Measurements from ENCODE around the gene MYO1B. TPM values are rescaled to one million over a fixed set of nuclear protein-coding genes. Genes with fewer than 3 reads are reported as not detected.

MYO1B gene
- total RNA-seq, 1 experiment from 2014 or later, result 43.6 TPM

- TF ChIP-seq GABPB1 (CRISPR knock-in tag; IDR thresholded peaks at IDR 0.05) (no peak), FOXK1 (CRISPR knock-in tag; IDR thresholded peaks at IDR 0.05) (no peak), ZNF671 (CRISPR knock-in tag; IDR thresholded peaks at IDR 0.05) (no peak), ELF4 (CRISPR knock-in tag; IDR thresholded peaks at IDR 0.05; ENCODE audit: low read depth) (no peak), HMGA2 (CRISPR knock-in tag; IDR thresholded peaks at IDR 0.05) (no peak), SOX15 (CRISPR knock-in tag; IDR thresholded peaks at IDR 0.05) (no peak)
- DNase-seq (ENCODE audit: low spot score), result no peak
- CTCF ChIA-PET, result no interaction called here
- Mint-ChIP-seq H3K9me3 (no peaks in the 10 kb centered on the region), H3K36me3 (peaks cover 15% of the 10 kb centered on the region), H3K27ac (no peak overlapping the region), H3K4me1 (peaks cover 14% of the 10 kb centered on the region), H3K27me3 (ENCODE audit: low read depth) (no peaks in the 10 kb centered on the region), H3K4me3 (no peak overlapping the region)
- ATAC-seq, result no peak
- POLR2A ChIA-PET, result no interaction called here
Observed at GRCh38 chr2:191362841-191363240, 117.6 kb downstream of the MYO1B start.

- Mint-ChIP-seq H3K4me1 (peaks cover 14% of the 10 kb centered on the region), H3K36me3 (peaks cover 15% of the 10 kb centered on the region), H3K4me3 (no peak overlapping the region), H3K27me3 (ENCODE audit: low read depth) (no peaks in the 10 kb centered on the region), H3K9me3 (no peaks in the 10 kb centered on the region), H3K27ac (no peak overlapping the region)
- ChIA-PET POLR2A (no interaction called here), CTCF (no interaction called here)
- DNase-seq (ENCODE audit: low spot score) (no peak), ATAC-seq (no peak)
- TF ChIP-seq ZSCAN18 (CRISPR knock-in tag; IDR thresholded peaks at IDR 0.05) (no peak), ATF6 (CRISPR knock-in tag; IDR thresholded peaks at IDR 0.05) (no peak), ZNF671 (CRISPR knock-in tag; IDR thresholded peaks at IDR 0.05) (no peak), AR (CRISPR knock-in tag; IDR thresholded peaks at IDR 0.05) (no peak), ZNF425 (CRISPR knock-in tag; conservative IDR thresholded peaks at IDR 0.05) (no peak), SMAD3 (CRISPR knock-in tag; IDR thresholded peaks at IDR 0.05; ENCODE audit: borderline replicate concordance) (no peak), STAT6 (CRISPR knock-in tag; conservative IDR thresholded peaks at IDR 0.05; ENCODE audit: low read depth) (no peak), ARID4B (CRISPR knock-in tag; IDR thresholded peaks at IDR 0.05; ENCODE audit: borderline replicate concordance) (no peak), HMGA2 (CRISPR knock-in tag; IDR thresholded peaks at IDR 0.05) (no peak), SMAD4 (CRISPR knock-in tag; IDR thresholded peaks at IDR 0.05) (no peak), ATF3 (CRISPR knock-in tag; conservative IDR thresholded peaks at IDR 0.05) (no peak), KAT7 (CRISPR knock-in tag; IDR thresholded peaks at IDR 0.05; ENCODE audit: borderline replicate concordance) (no peak), OVOL2 (CRISPR knock-in tag; IDR thresholded peaks at IDR 0.05; ENCODE audit: borderline replicate concordance) (no peak), NFATC4 (CRISPR knock-in tag; IDR thresholded peaks at IDR 0.05) (no peak), IRF1 (CRISPR knock-in tag; IDR thresholded peaks at IDR 0.05) (no peak)
Observed at GRCh38 chr2:191363267-191363666, 118.1 kb downstream of the MYO1B start.
